ENCODE data around the gene AMPD1.

AMPD1 gene

DNA sequence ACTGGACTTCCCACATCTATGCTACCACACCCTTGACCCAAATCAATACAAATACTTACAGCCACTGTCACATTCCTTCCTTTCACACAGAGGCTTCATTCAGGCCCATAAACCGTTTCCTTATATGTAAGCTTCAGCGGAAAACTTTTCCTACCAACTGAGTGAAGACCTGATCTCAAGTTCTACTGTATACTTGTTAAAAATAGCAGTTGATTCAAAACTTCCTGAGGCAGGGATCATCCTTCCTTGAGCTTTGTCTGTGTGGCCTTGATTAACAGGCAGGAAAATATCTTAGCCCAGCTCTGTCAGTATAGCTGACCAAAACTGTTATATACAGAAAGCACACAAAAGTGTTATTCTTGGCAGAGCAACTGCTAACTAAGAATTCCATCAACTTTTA is 68.2 kb downstream of the AMPD1 start:
- no peak for DNase-seq

DNA sequence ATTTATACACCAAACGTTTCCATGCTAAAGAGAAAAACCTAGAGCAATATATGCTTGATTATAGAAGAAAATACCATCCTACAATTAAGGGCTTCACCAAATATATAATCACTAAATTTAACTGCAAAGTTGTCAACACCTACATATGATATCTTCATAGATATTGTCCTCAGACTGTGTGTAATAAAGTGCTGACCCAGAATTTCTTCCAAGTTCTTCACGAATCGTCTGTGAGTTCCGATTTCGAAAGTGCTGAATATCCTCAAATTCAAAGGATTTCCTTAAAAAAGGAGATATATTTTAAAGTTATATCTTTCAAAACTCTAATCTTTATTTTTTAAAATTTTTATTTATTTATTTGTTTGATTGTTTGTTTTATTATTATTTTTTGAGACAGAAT is 72.0 kb downstream of the AMPD1 start:
- DNase-seq = no peak

Data from DMS 273 treated with DMSO at 0.1 percent for 48 hours (cell line).